ENCODE data around the gene UGT3A2. TPM values are rescaled to one million over a fixed set of nuclear protein-coding genes. Genes with fewer than 3 reads are reported as not detected.

The UGT3A2 gene
- total and polyA plus RNA-seq, 2 of the 8 experiments (the other 6 are each of a cell fraction or from before 2014, with no cell fraction given), result 19.4 to 28.8 TPM

DNA sequence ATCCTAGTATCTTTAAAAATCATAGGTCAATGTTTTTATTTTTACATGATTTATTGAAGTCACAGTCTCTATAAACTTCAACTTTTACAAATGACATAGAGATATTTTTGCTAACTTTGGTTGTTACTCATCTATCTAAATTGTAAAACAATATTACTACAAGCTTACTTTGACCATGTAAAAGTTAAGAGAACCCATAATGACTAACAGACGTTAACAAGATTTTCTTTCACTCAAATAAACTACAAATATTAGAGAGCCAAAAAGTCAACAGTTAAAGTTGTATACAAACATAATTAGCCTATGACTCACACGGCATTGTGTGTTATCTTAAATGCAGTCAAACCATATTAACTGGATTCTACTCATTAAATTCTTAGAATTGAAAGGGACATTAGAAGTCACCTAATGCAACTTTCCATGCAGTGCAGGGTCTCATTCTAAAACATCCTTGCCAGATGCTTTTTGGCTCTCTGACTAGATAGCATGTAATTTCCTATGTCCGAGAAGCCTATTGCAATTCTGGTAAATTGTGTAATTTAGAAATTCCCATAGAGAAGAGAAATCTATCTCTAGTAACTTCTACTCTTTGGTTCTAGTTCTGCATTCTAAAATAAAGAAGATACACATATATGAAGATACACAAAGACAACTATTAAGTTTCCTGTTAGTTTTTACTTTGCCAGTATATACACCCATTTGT lies 42.2 kb upstream of the UGT3A2 start (continued):
- TF ChIP-seq, protein P1, sequence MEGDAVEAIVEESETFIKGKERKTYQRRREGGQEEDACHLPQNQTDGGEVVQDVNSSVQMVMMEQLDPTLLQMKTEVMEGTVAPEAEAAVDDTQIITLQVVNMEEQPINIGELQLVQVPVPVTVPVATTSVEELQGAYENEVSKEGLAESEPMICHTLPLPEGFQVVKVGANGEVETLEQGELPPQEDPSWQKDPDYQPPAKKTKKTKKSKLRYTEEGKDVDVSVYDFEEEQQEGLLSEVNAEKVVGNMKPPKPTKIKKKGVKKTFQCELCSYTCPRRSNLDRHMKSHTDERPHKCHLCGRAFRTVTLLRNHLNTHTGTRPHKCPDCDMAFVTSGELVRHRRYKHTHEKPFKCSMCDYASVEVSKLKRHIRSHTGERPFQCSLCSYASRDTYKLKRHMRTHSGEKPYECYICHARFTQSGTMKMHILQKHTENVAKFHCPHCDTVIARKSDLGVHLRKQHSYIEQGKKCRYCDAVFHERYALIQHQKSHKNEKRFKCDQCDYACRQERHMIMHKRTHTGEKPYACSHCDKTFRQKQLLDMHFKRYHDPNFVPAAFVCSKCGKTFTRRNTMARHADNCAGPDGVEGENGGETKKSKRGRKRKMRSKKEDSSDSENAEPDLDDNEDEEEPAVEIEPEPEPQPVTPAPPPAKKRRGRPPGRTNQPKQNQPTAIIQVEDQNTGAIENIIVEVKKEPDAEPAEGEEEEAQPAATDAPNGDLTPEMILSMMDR (IDR thresholded peaks at IDR 0.05; ENCODE audit: control extremely low read depth in 1 of 3, insufficient read depth in 1 of 3, low read depth in 1 of 3, low read length in 3 of 3), result no peak
- no peak for TF ChIP-seq EP300 (IDR thresholded peaks at IDR 0.05; ENCODE audit: borderline replicate concordance in 1 of 2, low read depth in 2 of 2, low read length in 2 of 2)
- TF ChIP-seq, protein P2, sequence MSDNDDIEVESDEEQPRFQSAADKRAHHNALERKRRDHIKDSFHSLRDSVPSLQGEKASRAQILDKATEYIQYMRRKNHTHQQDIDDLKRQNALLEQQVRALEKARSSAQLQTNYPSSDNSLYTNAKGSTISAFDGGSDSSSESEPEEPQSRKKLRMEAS (IDR thresholded peaks at IDR 0.05), result no peak
- TF ChIP-seq, protein P3, sequence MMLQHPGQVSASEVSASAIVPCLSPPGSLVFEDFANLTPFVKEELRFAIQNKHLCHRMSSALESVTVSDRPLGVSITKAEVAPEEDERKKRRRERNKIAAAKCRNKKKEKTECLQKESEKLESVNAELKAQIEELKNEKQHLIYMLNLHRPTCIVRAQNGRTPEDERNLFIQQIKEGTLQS (IDR thresholded peaks at IDR 0.05; ENCODE audit: insufficient read depth, low read depth, low read length), result no peak
- TF ChIP-seq CTBP2 (IDR thresholded peaks at IDR 0.05; ENCODE audit: borderline replicate concordance, insufficient read depth, insufficient read length, low read length), result no peak
- TF ChIP-seq, protein P4, sequence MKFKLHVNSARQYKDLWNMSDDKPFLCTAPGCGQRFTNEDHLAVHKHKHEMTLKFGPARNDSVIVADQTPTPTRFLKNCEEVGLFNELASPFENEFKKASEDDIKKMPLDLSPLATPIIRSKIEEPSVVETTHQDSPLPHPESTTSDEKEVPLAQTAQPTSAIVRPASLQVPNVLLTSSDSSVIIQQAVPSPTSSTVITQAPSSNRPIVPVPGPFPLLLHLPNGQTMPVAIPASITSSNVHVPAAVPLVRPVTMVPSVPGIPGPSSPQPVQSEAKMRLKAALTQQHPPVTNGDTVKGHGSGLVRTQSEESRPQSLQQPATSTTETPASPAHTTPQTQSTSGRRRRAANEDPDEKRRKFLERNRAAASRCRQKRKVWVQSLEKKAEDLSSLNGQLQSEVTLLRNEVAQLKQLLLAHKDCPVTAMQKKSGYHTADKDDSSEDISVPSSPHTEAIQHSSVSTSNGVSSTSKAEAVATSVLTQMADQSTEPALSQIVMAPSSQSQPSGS (IDR thresholded peaks at IDR 0.05; ENCODE audit: low read length), result no peak
- no peak for TF ChIP-seq BACH1 (IDR thresholded peaks at IDR 0.05; ENCODE audit: low read length)

Data from H1 (cell line).